AG08396 (cell line): ENCODE results near the gene POLR1B.
"Not testable (repeated sequence)": the region's sequence is repeated elsewhere in the genome, so short reads cannot be mapped to it uniquely, and the experiment has no call there.

Source experiments
- DNase-seq: peaks from one replicate; pipeline ENCODE4 v3.0.0; 2012; ENCODE audit warnings: low spot score, mixed read lengths

The POLR1B gene

GRCh38 chr2:112542123-112542983 is at the start of gene POLR1B:
Gene POLR1B (plus strand): TSS chr2:112542465. CDS start chr2:112542495, 30 bp downstream.
- DNase-seq: peak; percentile 86

- DNase-seq: no peak
These were observed 49.2 kb upstream of the POLR1B start for GRCh38 chr2:112493048-112493447.

GRCh38 chr2:112493858-112494648 is 48.2 kb upstream of the POLR1B start:
- DNase-seq: peak; percentile 73

GRCh38 chr2:112494828-112495227 is 47.4 kb upstream of the POLR1B start:
- no peak for DNase-seq

GRCh38 chr2:112495878-112496277 is 46.4 kb upstream of the POLR1B start:
- DNase-seq: not testable (repeated sequence)

- peak; percentile 31 for DNase-seq
These were observed 41.3 kb upstream of the POLR1B start for GRCh38 chr2:112500850-112501484.

GRCh38 chr2:112509239-112509998 is 32.8 kb upstream of the POLR1B start:
- DNase-seq: not testable (repeated sequence)

- DNase-seq: no peak
These were observed 25.5 kb upstream of the POLR1B start for GRCh38 chr2:112516801-112517200.

- no peak for DNase-seq
These were observed 23.5 kb upstream of the POLR1B start for GRCh38 chr2:112518807-112519206.

- DNase-seq: no peak
These were observed 22.8 kb upstream of the POLR1B start for GRCh38 chr2:112519506-112519905.

GRCh38 chr2:112520234-112520783 is 22.0 kb upstream of the POLR1B start:
- no peak for DNase-seq

- no peak for DNase-seq
These were observed 18.9 kb upstream of the POLR1B start for GRCh38 chr2:112523291-112523777.

- not testable (repeated sequence) for DNase-seq
These were observed 18.0 kb upstream of the POLR1B start for GRCh38 chr2:112524276-112524675.

- no peak for DNase-seq
These were observed 13.7 kb upstream of the POLR1B start for GRCh38 chr2:112528541-112528940.

- no peak for DNase-seq
These were observed 12.5 kb upstream of the POLR1B start for GRCh38 chr2:112529757-112530156.

- no peak for DNase-seq
These were observed 11.5 kb upstream of the POLR1B start for GRCh38 chr2:112530728-112531127.

- no peak for DNase-seq
These were observed 7.4 kb upstream of the POLR1B start for GRCh38 chr2:112534826-112535225.

GRCh38 chr2:112536665-112537064 is 5.6 kb upstream of the POLR1B start:
- not testable (repeated sequence) for DNase-seq

GRCh38 chr2:112539306-112539705 is 3.0 kb upstream of the POLR1B start:
- no peak for DNase-seq

GRCh38 chr2:112540906-112541305 is 1.4 kb upstream of the POLR1B start:
- no peak for DNase-seq
